ENCODE results near the gene DAB2IP.

The DAB2IP gene

DNA sequence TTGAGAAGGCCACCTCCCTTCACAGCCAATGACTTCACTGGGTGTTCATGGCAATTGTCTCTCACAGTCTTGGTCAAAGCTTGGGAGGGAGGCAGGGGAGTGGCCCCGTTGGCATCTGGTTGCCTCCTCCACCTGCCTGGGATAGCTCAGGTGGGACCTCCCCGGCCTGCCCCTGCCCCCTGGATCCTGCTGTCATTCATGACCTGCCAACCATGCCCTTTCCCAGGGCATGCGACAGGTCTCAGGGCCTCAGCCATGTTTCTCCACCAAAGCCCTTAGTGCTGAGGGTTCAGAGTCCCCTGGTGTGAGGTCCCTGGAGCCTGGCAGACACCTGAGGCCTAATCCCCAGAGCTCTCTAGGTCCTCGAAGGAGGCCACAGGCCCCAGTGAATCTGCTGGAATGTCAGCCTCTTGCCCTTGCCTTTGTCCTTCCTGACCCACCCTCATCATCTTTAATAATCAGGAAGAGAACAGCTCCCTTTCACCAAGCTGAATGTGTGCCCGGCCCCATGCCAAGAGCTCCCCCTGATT lies 5.6 kb downstream of the DAB2IP start:
- DNase-seq (ENCODE audit: low read depth): no peak
- no peak overlapping the region for H3K4me3 ChIP-seq (ENCODE audit: low read length)

GRCh38 chr9:121658166-121658565 lies 6.7 kb downstream of the DAB2IP start:
- DNase-seq (ENCODE audit: low read depth): no peak
- 0 out of 2 replicates have a peak, but pooled peaks have one; percentile 14 for TF ChIP-seq CTCF (conservative IDR thresholded peaks at IDR 0.05; ENCODE audit: low read length)
- no peak overlapping the region for H3K4me3 ChIP-seq (ENCODE audit: low read length)

More for the DNA sequence above, 5.6 kb downstream of the DAB2IP start:
- TF ChIP-seq CTCF (conservative IDR thresholded peaks at IDR 0.05; ENCODE audit: low read length): no peak

GRCh38 chr9:121658591-121658990 lies 7.2 kb downstream of the DAB2IP start:
- H3K4me3 ChIP-seq (ENCODE audit: low read length): no peak overlapping the region
- TF ChIP-seq CTCF (conservative IDR thresholded peaks at IDR 0.05; ENCODE audit: low read length): no peak
- DNase-seq (ENCODE audit: low read depth): no peak

- DNase-seq (ENCODE audit: low read depth): no peak
- TF ChIP-seq CTCF (conservative IDR thresholded peaks at IDR 0.05; ENCODE audit: low read length): no peak
- no peak overlapping the region for H3K4me3 ChIP-seq (ENCODE audit: low read length)
Measured at GRCh38 chr9:121660367-121660766, 8.9 kb downstream of the DAB2IP start.

DNA sequence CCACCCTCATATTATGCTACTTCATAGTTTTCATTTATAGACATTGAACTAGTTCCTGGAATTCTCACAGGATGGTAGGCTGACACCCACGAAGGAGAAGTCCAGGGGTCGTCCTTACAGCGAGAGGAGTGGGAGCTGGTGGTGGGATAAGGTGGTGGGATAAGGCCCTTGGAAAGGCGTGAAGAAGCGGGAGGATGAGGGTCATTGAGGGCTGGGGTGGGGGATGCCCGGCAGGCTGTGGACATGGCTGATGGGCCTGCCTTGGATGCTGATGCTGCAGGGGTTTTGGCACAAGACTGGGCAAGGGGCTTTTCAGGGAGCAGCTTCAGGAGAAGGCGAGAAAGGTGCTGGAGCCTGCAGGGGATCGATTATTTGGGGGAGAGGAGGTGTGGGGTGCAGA lies 9.4 kb downstream of the DAB2IP start:
- TF ChIP-seq CTCF (conservative IDR thresholded peaks at IDR 0.05; ENCODE audit: low read length): no peak
- H3K4me3 ChIP-seq (ENCODE audit: low read length): no peak overlapping the region
- DNase-seq (ENCODE audit: low read depth): no peak

DNA sequence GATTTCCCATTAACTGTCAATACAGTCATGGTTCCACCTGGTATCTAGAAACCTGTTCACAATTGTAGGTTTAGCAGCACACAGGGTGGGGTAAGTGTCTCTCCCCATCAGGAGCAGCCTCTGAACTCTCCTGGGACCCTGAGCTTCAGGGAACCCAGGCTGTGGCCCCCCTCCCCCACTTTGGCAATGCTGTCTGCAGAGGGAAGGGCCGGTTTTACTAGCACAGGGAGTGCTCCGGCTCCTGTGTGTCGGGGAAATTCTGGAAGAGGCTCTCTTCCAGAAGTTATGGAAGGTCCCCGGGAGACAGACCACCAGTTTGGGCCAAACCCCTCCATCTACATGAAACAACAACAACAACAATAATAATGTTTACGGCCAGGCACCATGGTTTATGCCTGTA lies 9.9 kb downstream of the DAB2IP start:
- no peak overlapping the region for H3K4me3 ChIP-seq (ENCODE audit: low read length)
- no peak for DNase-seq (ENCODE audit: low read depth)
- no peak for TF ChIP-seq CTCF (conservative IDR thresholded peaks at IDR 0.05; ENCODE audit: low read length)

DNA sequence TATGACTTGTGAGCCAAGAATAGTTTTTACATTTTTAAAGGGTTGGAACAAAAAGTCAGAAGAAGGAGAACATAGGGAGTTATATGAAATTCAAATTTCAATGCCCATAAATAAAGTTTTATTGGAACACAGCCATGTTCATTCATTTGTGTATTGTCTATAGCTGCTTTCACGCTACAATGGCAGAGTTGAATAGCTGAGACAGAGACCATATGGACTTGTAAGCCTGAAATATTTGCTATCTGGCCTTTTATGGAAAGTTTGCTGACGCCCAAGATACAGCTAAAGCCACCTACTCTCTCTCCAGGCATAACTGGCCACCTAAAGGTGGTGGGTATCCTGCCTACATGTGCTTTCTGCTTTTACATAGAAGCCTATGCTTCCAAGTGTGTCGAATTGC lies 10.9 kb downstream of the DAB2IP start:
- DNase-seq (ENCODE audit: low read depth): no peak
- no peak for TF ChIP-seq CTCF (conservative IDR thresholded peaks at IDR 0.05; ENCODE audit: low read length)
- no peak overlapping the region for H3K4me3 ChIP-seq (ENCODE audit: low read length)
